Esophagus muscularis mucosa (tissue), 3 donors: ENCODE results near the gene TNNT1.

Experiments used
- CTCF ChIP-seq, 3 experiments: fragments of 200-600 bp in 2 of 3; fragments of 450-650 bp in 1 of 3; sonication (generic) in 2 of 3; IDR thresholded peaks; one replicate each; pipeline ENCODE4 v1.5.1; 2017 to 2019; ENCODE audit warnings: antibody characterized with exemption in 3 of 3, mild to moderate bottlenecking in 2 of 3, moderate library complexity in 1 of 3
- EP300 ChIP-seq: sonication (generic); formaldehyde crosslinking; IDR thresholded peaks from one replicate; pipeline ENCODE4 v1.6.1; 2017; ENCODE audit warnings: antibody characterized with exemption

GRCh38 chr19:55116859-55117662 lies 31.9 kb downstream of the TNNT1 start, which contains the start of gene PPP1R12C:
- TF ChIP-seq EP300 (no peak), CTCF (IDR thresholded peaks at IDR 0.05) (no peak)
